Stimulated activated CD8-positive, alpha-beta memory T cell treated with anti-CD3 and anti-CD28 coated beads, Interleukin-12 subunit alpha, Interleukin-12 subunit beta, amount 100 ng/mL, for 4 hours (primary cell): ENCODE results near the gene VSIG4.

Source experiments
- DNase-seq: peaks from one replicate; pipeline ENCODE4 v3.0.0-alpha.2; 2020; ENCODE audit warnings: low read depth

Gene VSIG4

GRCh38 chrX:66008328-66008970 is 31.4 kb downstream of the VSIG4 start:
- no peak for DNase-seq

GRCh38 chrX:66007851-66008250 is 32.0 kb downstream of the VSIG4 start:
- DNase-seq: no peak

DNA sequence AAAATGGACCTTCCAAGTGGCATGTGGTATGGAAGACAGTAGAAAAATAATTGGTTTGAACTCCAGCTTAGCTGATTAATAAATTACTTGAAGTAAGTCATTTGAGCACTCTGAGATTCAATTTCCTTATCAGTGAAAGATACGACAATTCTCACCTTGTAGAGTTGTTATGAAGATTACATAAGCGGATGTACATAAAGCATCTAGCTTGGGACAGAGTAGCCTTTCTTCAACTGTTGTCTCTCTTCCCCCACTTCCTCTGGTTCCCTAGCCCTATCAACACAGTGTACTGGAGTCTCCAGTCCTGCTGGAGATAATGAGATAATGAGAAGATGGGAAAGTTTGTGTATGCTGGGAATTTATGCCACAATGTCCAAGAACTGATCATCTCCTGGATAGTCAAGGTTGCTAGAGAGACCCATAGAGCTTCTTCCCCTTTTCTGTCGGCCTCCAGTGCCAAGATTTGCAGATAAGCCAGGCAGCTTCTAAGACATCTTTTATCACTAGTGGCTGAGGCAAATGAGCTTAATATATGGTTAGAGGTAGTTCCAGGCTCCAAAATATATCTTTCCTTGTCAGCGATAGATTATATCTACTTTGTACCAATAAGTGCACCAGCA is 33.9 kb downstream of the VSIG4 start:
- DNase-seq: no peak

DNA sequence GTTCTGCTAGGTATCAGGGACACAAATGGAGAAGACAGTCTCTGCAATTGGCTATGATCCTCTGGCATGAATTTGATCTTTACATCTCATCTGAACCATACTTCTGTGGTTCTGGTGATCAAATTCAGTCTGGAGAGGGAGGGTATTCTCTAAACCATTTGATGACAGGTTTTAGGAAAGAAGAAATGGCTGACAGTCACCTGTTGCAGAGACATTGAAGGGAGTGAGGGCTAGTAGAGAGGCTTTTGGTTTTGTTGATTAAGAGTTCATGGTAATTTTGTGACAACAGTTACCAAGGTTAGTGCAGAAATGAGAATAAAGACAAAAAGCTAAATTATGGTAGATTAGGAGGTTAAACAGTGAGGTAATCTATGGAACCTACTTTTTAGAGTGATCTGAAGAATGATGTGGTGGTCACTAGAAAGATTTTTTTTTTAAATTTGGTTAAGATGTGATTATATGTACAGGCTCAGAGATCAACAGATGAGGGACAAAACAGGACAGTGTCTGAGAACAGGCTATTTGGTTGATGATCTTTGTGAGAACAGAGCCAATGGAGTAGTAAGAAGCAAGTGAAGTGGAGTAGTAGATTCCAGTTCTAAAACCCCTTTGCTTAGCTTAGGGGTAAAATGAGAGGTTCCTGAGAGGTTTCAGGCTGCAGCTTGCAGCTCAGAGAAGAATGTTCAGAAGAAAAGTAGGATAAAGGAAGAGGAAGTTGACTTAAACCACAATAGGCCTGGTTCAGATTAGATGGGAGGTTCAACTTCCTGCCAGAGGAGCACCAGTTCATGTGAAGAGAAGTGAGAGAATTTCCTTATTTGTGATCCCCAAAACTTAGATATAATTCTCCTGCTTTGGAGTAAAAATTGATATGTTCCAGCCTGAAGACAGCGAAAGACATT is 34.7 kb downstream of the VSIG4 start:
- no peak for DNase-seq

- DNase-seq: no peak
Observed at GRCh38 chrX:66002824-66003680, 36.8 kb downstream of the VSIG4 start.

- no peak for DNase-seq
Observed at GRCh38 chrX:66001596-66001995, 38.3 kb downstream of the VSIG4 start.

DNA sequence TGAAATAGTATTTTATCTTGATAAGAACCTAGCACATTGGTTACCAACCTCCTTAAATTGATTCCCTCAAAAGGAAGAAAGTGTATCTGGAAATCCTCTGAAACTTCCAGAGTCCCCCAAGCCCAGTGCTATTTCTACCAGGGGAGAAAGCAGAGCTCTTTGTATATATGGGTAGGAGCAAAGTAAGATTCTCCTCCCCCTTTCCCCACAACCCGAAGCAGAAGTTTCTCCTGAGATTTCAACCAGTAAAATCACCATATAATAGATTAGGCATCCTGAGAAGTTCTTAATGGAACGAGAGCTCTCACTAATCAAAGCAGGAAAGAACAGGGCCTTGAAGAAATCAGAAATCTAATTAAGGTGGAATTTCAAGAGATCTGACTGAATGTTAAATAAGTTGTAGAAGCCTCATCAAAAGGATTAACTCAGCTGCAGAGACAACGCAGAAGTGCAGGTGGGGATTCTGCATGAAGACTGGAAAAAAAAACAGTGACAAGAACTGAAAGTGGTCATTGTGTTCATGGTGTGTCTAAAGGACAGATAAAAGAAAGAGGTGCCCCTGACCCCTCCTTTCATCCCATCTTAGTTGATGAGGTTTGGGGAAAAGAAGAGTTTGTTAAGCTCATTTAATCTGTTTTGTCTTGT is 39.1 kb downstream of the VSIG4 start:
- DNase-seq: no peak

- no peak for DNase-seq
Observed at GRCh38 chrX:66000178-66000577, 39.7 kb downstream of the VSIG4 start.

DNA sequence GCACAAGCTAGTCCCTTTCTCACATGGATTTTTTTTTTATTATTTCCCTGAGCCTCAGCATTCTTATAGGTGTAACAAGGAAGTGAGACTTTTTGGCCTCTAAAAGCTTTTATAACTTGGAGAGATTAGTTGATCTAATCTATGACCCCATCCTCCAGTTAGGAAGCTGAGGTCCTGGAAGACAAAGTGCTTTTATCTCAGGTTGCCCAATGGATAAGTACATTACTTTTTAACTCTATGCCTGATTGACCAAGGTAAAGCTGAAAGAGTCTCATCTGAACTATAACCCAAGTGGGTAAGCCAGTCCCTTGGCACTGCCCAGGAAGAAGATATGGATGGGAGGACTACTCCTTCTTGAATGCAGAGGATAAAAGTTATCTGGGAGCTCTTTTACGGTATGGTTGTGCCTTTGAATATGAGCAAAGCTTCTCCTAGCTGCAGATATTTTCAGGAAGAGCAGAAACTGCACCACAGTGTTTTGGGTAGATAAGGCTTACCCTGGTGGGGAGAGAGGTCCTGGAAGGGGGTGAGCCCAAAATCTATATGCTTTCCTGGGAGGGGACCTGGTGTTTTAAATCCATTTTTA is 40.2 kb downstream of the VSIG4 start:
- no peak for DNase-seq

DNA sequence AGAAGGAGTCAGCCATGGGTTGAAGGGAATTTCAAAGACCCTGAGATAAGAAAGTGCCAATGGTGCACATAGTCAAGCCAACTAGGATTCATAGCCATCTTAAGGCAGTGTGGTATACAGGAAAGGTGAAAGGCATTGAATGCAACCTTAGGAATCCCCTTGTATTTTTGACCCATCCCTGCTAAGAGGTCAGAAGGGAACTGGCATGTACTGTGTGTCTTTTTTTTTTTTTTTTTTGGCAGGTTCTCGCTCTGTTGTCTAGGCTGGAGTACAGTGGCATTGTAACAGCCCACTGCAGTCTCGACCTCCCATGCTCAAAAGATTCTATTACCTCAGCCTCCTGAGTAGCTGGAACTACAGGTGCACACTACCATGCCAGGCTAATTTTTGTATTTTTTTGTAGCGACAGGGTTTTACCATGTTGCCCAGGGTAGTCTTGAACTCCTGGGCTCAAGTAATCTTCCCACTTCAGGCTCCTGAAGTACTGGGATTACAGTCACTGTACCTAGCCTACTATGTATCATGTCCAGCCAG is 40.8 kb downstream of the VSIG4 start:
- no peak for DNase-seq

DNA sequence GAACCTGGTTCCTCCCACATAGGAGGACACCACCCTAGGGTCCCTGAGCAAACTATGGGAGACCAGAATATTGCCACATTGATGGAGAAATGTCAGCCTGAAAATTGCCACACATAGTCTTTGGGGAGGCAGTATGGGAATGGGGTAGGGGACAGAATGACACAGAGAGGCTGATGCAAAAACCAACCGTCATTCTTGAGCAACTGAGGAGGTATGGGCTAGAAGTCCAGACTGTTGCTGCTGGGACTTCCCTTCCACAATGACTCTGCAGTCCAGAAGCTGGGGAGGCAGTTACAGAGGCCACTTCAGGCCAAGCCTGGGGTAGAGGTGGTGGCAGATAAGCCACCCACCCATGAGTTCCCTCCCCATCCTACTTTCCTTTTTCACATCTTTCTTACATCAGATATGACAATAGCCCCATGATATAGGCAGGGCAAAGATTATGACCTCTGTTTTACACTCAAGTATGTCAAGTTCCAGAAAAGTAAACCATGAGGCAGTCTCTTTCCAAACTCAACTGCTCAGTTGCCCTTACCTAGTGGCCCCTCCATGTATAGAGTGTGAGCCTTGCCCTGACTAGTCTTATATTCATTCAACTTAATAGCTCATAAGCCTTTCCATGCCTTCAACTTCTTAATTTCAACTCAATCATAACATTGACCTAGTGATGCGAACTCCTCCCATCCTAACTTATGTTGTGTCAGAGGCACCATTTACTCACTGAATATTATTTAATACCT is 41.7 kb downstream of the VSIG4 start:
- DNase-seq: no peak

DNA sequence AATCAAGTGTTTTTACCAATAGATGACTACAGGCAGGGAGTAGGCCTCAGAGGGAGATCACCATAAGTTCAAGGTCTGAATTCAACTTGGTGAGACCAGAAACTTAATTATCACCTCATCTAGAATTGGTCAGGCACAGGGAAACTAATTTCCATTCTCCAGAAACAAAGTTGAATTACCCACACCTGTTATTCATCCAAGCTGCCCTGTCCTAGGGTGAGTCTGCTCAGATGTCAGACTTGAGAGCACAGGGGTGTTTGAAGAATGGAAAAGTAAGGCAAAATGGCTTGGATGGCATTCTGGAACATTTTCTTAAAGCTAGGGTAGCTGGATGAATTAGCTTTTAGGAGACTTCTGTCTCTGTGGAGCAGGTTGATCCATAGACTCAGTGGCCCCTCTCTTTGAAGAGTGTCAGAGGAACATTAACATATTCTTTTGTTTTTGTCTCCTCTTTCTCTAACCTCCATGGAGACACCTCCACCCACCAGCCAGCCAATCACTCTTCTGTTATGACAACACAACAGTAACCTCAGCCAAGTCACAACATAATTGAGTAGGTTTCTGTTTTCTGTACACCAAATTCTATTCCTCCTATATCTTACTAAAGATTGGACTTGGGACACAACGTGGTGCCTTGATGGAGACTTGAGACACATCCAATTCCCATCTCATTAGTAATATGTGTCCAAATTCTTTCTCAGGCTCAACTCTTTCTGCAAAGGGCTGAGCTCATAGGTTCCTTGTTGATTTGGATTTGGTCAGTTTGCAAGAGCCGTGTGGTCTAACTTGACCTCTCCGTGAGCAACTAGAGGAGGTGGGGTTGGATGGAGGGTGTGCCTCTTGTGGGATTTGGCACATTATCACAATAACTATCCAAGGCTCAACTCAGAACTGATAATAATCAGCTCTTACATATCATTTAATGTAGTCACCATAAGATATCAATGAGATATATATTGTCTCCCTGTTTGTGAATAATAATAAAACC is 45.1 kb downstream of the VSIG4 start:
- DNase-seq: no peak

DNA sequence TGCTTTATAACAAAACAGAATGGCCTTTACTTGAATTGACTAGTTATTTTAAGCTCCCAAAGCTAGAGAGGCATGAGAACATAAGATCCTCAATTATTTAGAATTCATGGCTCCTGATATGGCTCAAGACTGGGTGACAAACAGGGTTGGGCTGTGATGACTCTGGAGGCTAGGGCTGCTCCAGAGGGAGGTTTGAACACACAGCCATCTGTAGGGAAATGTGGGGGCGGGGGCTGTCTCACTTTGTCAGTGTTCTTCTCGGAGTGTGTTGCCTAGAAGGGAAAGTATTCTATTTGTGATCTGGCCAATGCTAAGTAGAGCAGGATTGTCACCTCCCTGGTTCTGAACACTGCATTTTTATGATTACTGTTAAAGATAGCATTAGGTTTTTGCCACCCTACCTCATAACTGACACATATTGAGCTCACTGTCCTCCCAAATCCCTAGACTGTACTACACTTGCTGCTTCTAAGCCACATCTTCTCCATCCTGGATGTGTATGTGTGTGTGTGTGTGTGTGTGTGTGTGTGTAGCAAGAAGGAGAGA is 45.9 kb downstream of the VSIG4 start:
- no peak for DNase-seq

- DNase-seq: no peak
Observed at GRCh38 chrX:65993332-65993731, 46.5 kb downstream of the VSIG4 start.

DNA sequence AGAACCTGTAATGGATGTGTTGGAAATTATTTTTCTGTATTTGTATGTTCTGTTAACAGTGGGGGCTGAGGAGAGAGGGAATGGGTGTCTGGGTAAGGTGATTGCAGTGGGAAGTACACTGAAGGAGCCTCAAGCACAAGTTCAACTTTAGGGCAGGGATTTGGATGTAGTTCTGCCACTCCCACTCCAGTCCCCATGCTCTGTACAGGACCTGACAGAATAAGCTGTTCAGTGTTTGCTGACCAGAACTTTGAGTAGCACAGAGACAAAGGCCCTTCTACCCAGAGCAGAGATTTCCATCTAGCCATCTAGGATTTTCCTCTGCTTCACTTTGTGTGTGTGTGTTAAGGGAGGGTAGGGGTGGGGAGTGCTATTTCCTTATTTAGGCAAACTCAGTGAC is 49.2 kb downstream of the VSIG4 start:
- DNase-seq: no peak

DNA sequence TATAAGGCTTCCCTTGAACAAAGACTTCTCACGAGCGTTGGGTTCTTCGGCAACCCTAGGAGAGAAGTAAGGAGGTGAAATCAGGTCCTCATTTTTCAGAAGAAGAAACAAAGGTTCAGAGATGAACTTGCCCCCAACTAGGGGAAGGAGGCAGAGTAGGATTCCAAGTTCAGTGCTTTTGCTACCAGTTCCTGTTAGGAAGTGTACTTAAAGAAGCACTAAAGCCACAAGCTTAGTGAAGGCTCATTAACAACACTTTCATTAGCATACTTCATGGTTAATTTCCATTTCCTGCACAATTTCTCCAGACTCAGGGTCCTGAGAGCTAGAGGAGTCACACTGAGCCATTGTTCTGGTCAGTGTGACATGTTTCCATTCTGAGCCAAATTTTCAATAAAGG is 52.1 kb downstream of the VSIG4 start:
- no peak for DNase-seq

DNA sequence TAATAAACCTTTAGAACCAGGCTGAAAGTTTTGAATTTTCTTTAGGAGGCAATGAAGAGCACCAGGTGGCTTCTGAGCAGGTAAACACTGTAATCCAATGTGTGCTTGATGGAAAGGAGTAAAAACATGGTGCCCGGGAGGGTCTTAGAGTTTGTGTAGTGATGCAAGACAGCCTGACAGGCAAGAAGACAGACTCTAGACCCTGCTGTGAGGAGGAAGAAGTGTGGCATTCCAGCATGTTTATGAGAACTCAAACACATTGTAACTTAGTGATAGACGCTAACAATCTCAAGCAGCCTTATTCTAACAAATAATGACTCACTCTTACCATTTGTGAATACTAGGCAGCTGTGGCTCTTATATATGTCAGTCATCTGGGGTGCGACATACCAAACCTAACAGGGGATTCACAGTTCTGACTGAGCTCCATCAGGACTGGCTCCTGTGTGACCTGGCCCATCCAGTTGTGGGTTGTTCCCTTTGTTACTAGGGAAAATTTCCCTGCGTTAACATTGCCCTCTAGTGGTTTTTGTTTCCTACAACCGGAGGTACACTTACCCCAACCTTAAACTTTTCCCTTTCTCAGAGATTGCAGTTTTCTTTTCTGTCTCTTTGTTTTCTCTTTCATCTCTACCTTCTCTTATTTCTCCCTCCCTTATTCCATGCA is 53.8 kb downstream of the VSIG4 start:
- peak; percentile 21 for DNase-seq

GRCh38 chrX:65985211-65985610 is 54.7 kb downstream of the VSIG4 start:
- no peak for DNase-seq
